Uterus (tissue), 2 donors: ENCODE results near the gene LIME1.

Experiments
- POLR2A ChIP-seq, 2 donors: fragments of 450-650 bp; IDR thresholded peaks; one replicate each; pipeline ENCODE4 v1.6.1; 2016; ENCODE audit warnings: antibody characterized with exemption in 2 of 2, mild to moderate bottlenecking in 1 of 2, moderate library complexity in 1 of 2
- TF ChIP-seq, protein P1 (sequence below), 4 experiments: fragments of 200-600 bp in 2 of 4; fragments of 450-650 bp in 2 of 4; sonication (generic) in 2 of 4; IDR thresholded peaks; one replicate each; pipeline ENCODE4 v1.5.1; 2016 to 2019; ENCODE audit warnings: antibody characterized with exemption in 4 of 4, mild to moderate bottlenecking in 2 of 4, moderate library complexity in 1 of 4

DNA sequence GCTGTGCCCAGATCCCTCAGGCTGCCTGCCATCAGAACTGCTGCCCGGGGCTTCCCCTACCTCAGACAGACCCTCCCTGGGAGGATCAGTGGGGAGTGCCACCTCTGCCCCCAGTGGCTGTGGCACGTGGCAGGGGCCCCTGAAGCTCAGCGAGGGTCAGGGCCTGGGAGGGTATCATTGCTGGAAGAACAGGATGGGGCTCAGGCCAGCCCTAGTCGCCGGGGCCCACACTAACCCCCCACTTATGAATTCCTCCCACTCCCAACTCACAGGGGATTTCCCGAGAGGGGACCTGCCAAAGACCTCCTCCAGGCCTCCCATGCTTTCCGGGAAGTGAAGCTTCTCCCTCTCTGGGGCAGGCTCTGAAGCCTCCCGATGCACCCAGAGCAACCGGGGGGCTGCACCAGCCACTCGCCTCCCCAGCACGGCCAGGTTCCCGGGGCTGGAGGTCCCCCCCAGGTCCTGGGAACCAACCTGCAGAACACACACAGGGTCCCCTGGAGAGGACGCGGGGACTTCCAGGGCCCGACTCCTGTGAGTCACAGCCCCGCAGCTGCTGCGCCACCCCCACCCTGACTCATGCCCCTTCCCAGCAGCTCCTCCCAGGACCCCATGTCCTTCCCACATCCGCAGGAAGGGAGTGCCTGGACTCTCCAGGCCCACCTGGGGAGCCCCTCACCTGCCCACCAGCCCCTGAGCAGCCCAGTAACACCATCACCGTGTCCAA is 37.6 kb upstream of the LIME1 start:
- TF ChIP-seq, protein P1, sequence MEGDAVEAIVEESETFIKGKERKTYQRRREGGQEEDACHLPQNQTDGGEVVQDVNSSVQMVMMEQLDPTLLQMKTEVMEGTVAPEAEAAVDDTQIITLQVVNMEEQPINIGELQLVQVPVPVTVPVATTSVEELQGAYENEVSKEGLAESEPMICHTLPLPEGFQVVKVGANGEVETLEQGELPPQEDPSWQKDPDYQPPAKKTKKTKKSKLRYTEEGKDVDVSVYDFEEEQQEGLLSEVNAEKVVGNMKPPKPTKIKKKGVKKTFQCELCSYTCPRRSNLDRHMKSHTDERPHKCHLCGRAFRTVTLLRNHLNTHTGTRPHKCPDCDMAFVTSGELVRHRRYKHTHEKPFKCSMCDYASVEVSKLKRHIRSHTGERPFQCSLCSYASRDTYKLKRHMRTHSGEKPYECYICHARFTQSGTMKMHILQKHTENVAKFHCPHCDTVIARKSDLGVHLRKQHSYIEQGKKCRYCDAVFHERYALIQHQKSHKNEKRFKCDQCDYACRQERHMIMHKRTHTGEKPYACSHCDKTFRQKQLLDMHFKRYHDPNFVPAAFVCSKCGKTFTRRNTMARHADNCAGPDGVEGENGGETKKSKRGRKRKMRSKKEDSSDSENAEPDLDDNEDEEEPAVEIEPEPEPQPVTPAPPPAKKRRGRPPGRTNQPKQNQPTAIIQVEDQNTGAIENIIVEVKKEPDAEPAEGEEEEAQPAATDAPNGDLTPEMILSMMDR (IDR thresholded peaks at IDR 0.05) = no peak
- no peak for TF ChIP-seq POLR2A (IDR thresholded peaks at IDR 0.05)
